HepG2 (cell line): ENCODE results near the gene TP53TG5. TPM values are rescaled to one million over a fixed set of nuclear protein-coding genes. Genes with fewer than 3 reads are reported as not detected.
A peak's percentile ranks its signal among the peaks of the same experiment; 100 is the strongest.

Experiments
- ATF7 ChIP-seq, 2 experiments: fragments of 450-650 bp in 1 of 2; sonication (generic) in 1 of 2; formaldehyde crosslinking in 1 of 2; IDR thresholded peaks; 2 replicates each; pipeline versions ENCODE4 v1.4.0 to v1.6.1; 2016 to 2020; ENCODE audit warnings: antibody characterized with exemption in 1 of 2, mild to moderate bottlenecking in 1 of 2, missing genetic modification reagents in 1 of 2
- CREBL2 ChIP-seq: sonication (generic); formaldehyde crosslinking; IDR thresholded peaks from 2 replicates; pipeline ENCODE4 v1.8.1; 2023; ENCODE audit warnings: missing genetic modification reagents, mild to moderate bottlenecking, borderline replicate concordance
- DBP ChIP-seq: sonication (generic); formaldehyde crosslinking; IDR thresholded peaks from 2 replicates; pipeline ENCODE4 v1.4.0; 2020; ENCODE audit warnings: missing genetic modification reagents; ENCODE audit errors: not compliant biosample characterization
- ETS1 ChIP-seq: sonication (generic); formaldehyde crosslinking; IDR thresholded peaks from 2 replicates; pipeline ENCODE4 v1.4.0; 2020; ENCODE audit warnings: missing genetic modification reagents
- GPBP1L1 ChIP-seq: sonication (generic); formaldehyde crosslinking; IDR thresholded peaks from 2 replicates; pipeline ENCODE4 v1.5.0; 2020; ENCODE audit warnings: mild to moderate bottlenecking, missing genetic modification reagents
- HMGA1 ChIP-seq: sonication (generic); formaldehyde crosslinking; conservative IDR thresholded peaks from 2 replicates; pipeline ENCODE4 v1.4.0; 2020; ENCODE audit warnings: missing genetic modification reagents
- KAT7 ChIP-seq: IDR thresholded peaks from 2 replicates; pipeline ENCODE4 v1.6.1; 2018; ENCODE audit warnings: borderline replicate concordance, missing compliant biosample characterization
- POLR2G ChIP-seq: fragments of 200-400 bp; formaldehyde crosslinking; IDR thresholded peaks from 2 replicates; pipeline ENCODE4 v1.6.1; 2018; ENCODE audit warnings: mild to moderate bottlenecking, low read depth, low read length, moderate library complexity
- RELA ChIP-seq: sonication (generic); formaldehyde crosslinking; IDR thresholded peaks from 2 replicates; pipeline ENCODE4 v1.4.0; 2020; ENCODE audit warnings: missing genetic modification reagents
- SAFB2 ChIP-seq: sonication (generic); formaldehyde crosslinking; IDR thresholded peaks from 2 replicates; pipeline ENCODE4 v1.5.1; 2020; ENCODE audit warnings: missing genetic modification reagents, low read depth, mild to moderate bottlenecking, borderline replicate concordance
- STAT6 ChIP-seq: sonication (generic); formaldehyde crosslinking; IDR thresholded peaks from 2 replicates; pipeline ENCODE4 v1.4.0; 2020; ENCODE audit warnings: missing genetic modification reagents, mild to moderate bottlenecking, borderline replicate concordance
- ZBTB37 ChIP-seq: sonication (generic); formaldehyde crosslinking; IDR thresholded peaks from 2 replicates; pipeline ENCODE4 v1.4.0; 2020; ENCODE audit warnings: mild to moderate bottlenecking, missing genetic modification reagents
- ZFP36 ChIP-seq: fragments of 150-350 bp; IDR thresholded peaks from 2 replicates; pipeline ENCODE4 v1.6.1; 2018; ENCODE audit warnings: borderline replicate concordance, low read length, low read depth; ENCODE audit not compliant: partially characterized antibody
- ZFP36L1 ChIP-seq: sonication (generic); formaldehyde crosslinking; IDR thresholded peaks from 2 replicates; pipeline ENCODE4 v1.8.0; 2022; ENCODE audit warnings: mild to moderate bottlenecking, missing genetic modification reagents, moderate library complexity
- ZIK1 ChIP-seq: sonication (generic); formaldehyde crosslinking; IDR thresholded peaks from 2 replicates; pipeline ENCODE4 v1.5.0; 2020; ENCODE audit warnings: mild to moderate bottlenecking, low read depth, missing genetic modification reagents, borderline replicate concordance
- ZNF143 ChIP-seq: sonication (generic); formaldehyde crosslinking; IDR thresholded peaks from 2 replicates; pipeline ENCODE4 v1.4.0; 2020; ENCODE audit warnings: missing genetic modification reagents
- ZNF788 ChIP-seq: sonication (generic); formaldehyde crosslinking; IDR thresholded peaks from 2 replicates; pipeline ENCODE4 v1.5.0; 2020; ENCODE audit warnings: mild to moderate bottlenecking, missing genetic modification reagents, borderline replicate concordance
- ZSCAN20 ChIP-seq: sonication (generic); formaldehyde crosslinking; IDR thresholded peaks from 2 replicates; pipeline ENCODE4 v1.4.0; 2020; ENCODE audit warnings: missing genetic modification reagents, mild to moderate bottlenecking, borderline replicate concordance
- polyA plus RNA-seq, 8 experiments: library from polyadenylated mRNA; depleted of rRNA in 3 of 8; stranded (reverse) in 7 of 8; unstranded in 1 of 8; fragments of >200 nt; fragmentation: Illumina TruSeq in 4 of 8; extraction: Trizol in 4 of 8; gene quantifications; 2 replicates each; pipeline versions ENCODE4 v1.2.1 to v1.2.3, GENCODE V29; 2011 to 2016; ENCODE audit warnings: low read depth in 4 of 8, missing spikeins in 1 of 8, mixed read lengths in 1 of 8; ENCODE audit not compliant: insufficient read depth in 1 of 8
- total RNA-seq, 5 experiments: library from RNA; depleted of rRNA; stranded (reverse); fragments of >200 nt; fragmentation: Illumina TruSeq; extraction: Trizol; gene quantifications; 2 replicates each; pipeline ENCODE4 v1.2.3, GENCODE V29; 2016; ENCODE audit warnings: low read depth in 1 of 5

Gene TP53TG5
- total and polyA plus RNA-seq, 2 of the 13 experiments (the other 11 are each of a cell fraction or from before 2014, with no cell fraction given): 0.11 TPM; not detected in 1

- TF ChIP-seq STAT6 (CRISPR knock-in tag): peak; percentile 92; the same call in 1 of the 2 replicates
- TF ChIP-seq ZNF788 (CRISPR knock-in tag): peak; percentile 99
- no peak for TF ChIP-seq ETS1 (CRISPR knock-in tag)
- TF ChIP-seq ZFP36L1 (CRISPR knock-in tag): peak; percentile 97
- peak; percentile 70 for TF ChIP-seq ZNF143 (CRISPR knock-in tag)
- TF ChIP-seq ZFP36: peak; percentile 5
- TF ChIP-seq KAT7: peak; percentile 79
- no peak for TF ChIP-seq GPBP1L1 (CRISPR knock-in tag)
- TF ChIP-seq POLR2G: peak; percentile 98
- TF ChIP-seq ZBTB37 (CRISPR knock-in tag): no peak
- no peak; the same call in 1 of the 2 replicates for TF ChIP-seq SAFB2
- 0 out of 2 replicates have a peak, but pooled peaks have one; percentile 87 for TF ChIP-seq ZIK1
- no peak for TF ChIP-seq ZSCAN20
- peak; percentile 85; the same call in 1 of the 2 replicates for TF ChIP-seq CREBL2 (CRISPR knock-in tag)
- TF ChIP-seq RELA (CRISPR knock-in tag): peak; percentile 43; the same call in 1 of the 2 replicates
- TF ChIP-seq DBP (CRISPR knock-in tag): peak; percentile 34
- TF ChIP-seq HMGA1: no peak
- TF ChIP-seq ATF7 (IDR thresholded peaks at IDR 0.05): no peak
- TF ChIP-seq ATF7 (CRISPR knock-in tag; IDR thresholded peaks at IDR 0.05): peak; percentile 92
These were observed 15.1 kb downstream of the TP53TG5 start, which contains the start of gene SYS1 (continued) for GRCh38 chr20:45362804-45363610.
